K562 (cell line): ENCODE data around the gene DNASE1L2. TPM values are rescaled to one million over a fixed set of nuclear protein-coding genes. Genes with fewer than 3 reads are reported as not detected.
A peak's percentile ranks its signal among the peaks of the same experiment; 100 is the strongest.

Experiments
- ATAC-seq: fragments of 200-7000 bp; cut with Tn5 transposase; 3 replicates; pipeline ENCODE4 v1.9.1; 2020; ENCODE audit warnings: moderate library complexity
- BruUV-seq: library from RNA; stranded (reverse); fragments of 400-500 nt; replicated peaks from 2 replicates; lab custom pipeline; 2021; lab: Mats Ljungman, UMichigan
- CTCF ChIA-PET: fragments of 300-600 bp; formaldehyde crosslinking; extraction: SDS; loops from one replicate; lab custom pipeline; 2021; ENCODE audit warnings: low intra/inter-chr PET ratio; lab: Yijun Ruan, JAX
- POLR2A ChIA-PET: fragments of 300-600, 350-650 bp; sonication (Branson Sonifier 250); formaldehyde crosslinking; extraction: SDS; loops from one replicate; lab custom pipeline; 2021; ENCODE audit warnings: antibody characterized with exemption, inconsistent platforms; lab: Yijun Ruan, JAX
- DNase-seq, 4 experiments: peaks; one replicate each; pipeline versions ENCODE4 v3.0.0 to v3.0.0-alpha.2; 2011 to 2018; ENCODE audit warnings: low spot score in 3 of 4, mixed read lengths in 3 of 4; ENCODE audit errors: extremely low read depth in 1 of 4
- FAIRE-seq: peaks from 2 replicates; lab custom pipeline; 2011; peaks lifted over from hg19 to GRCh38; lab: Jason Lieb, UNC
- H2AFZ ChIP-seq: 2 replicates; pipeline ENCODE4 v1.6.0; 2011; ENCODE audit warnings: low read depth, low read length, control low read depth, inconsistent platforms
- H3K27ac ChIP-seq: fragments of 200-600 bp; 3 replicates; pipeline ENCODE4 v1.8.0; 2011; ENCODE audit warnings: low read depth, mild to moderate bottlenecking, control low read depth, inconsistent platforms, low read length, moderate library complexity, mixed read lengths; ENCODE audit errors: extremely low read depth
- H3K27me3 ChIP-seq, 2 experiments: fragments of 300-600 bp in 1 of 2; 2 replicates in 1 of 2; 3 replicates in 1 of 2; pipeline versions ENCODE4 v1.6.0 to v1.8.0; 2011; ENCODE audit warnings: inconsistent platforms in 2 of 2, low read length in 2 of 2, mild to moderate bottlenecking in 1 of 2, mixed read lengths in 1 of 2, moderate library complexity in 1 of 2; ENCODE audit not compliant: control insufficient read depth in 2 of 2, insufficient read depth in 2 of 2
- H3K36me3 ChIP-seq: fragments of 300-600 bp; 3 replicates; pipeline ENCODE4 v1.8.0; 2011; ENCODE audit warnings: mild to moderate bottlenecking, low read length, inconsistent platforms; ENCODE audit not compliant: control insufficient read depth, insufficient read depth
- H3K4me1 ChIP-seq, 2 experiments: fragments of 200-600 bp in 1 of 2; replicated peaks in 1 of 2; 2 replicates in 1 of 2; 3 replicates in 1 of 2; pipeline versions ENCODE4 v1.5.1 to v1.8.0; 2011; ENCODE audit warnings: inconsistent platforms in 2 of 2, low read length in 2 of 2, mild to moderate bottlenecking in 1 of 2, mixed read lengths in 1 of 2, moderate library complexity in 1 of 2; ENCODE audit not compliant: control insufficient read depth in 2 of 2, insufficient read depth in 2 of 2
- H3K4me2 ChIP-seq: 2 replicates; pipeline ENCODE4 v1.6.1; 2011; ENCODE audit warnings: low read length, control low read depth, inconsistent platforms, mixed read lengths; ENCODE audit not compliant: insufficient read depth
- H3K4me3 ChIP-seq: fragments of 200-600 bp; sonication (generic), shearing (Covaris generic); 2 replicates; pipeline ENCODE4 v1.5.1; 2016; ENCODE audit warnings: control low read depth, inconsistent platforms
- H3K79me2 ChIP-seq: fragments of 200-600 bp; 3 replicates; pipeline ENCODE4 v1.8.0; 2011; ENCODE audit warnings: low read length, inconsistent platforms; ENCODE audit not compliant: control insufficient read depth, insufficient read depth
- H3K9ac ChIP-seq, 2 experiments: 2 replicates each; pipeline versions ENCODE4 v1.6.0 to v1.6.1; 2011; ENCODE audit warnings: low read depth in 2 of 2, low read length in 2 of 2, control low read depth in 1 of 2, inconsistent platforms in 1 of 2, mild to moderate bottlenecking in 1 of 2, mixed read lengths in 1 of 2; ENCODE audit not compliant: insufficient read depth in 1 of 2
- H3K9me1 ChIP-seq: one replicate; pipeline ENCODE4 v1.6.0; 2011; ENCODE audit warnings: inconsistent platforms, mild to moderate bottlenecking, low read length, moderate library complexity; ENCODE audit not compliant: control insufficient read depth, insufficient read depth
- H3K9me3 ChIP-seq: replicated peaks from 2 replicates; pipeline ENCODE4 v1.5.1; 2011; ENCODE audit warnings: low read depth, low read length, inconsistent platforms; ENCODE audit not compliant: control insufficient read depth, insufficient read depth
- H4K20me1 ChIP-seq: replicated peaks from 2 replicates; pipeline ENCODE4 v1.6.1; 2011; ENCODE audit warnings: low read length, inconsistent platforms, mixed read lengths; ENCODE audit not compliant: control insufficient read depth, insufficient read depth
- CTBP1 ChIP-seq: fragments of 450-650 bp; IDR thresholded peaks from 2 replicates; pipeline ENCODE4 v1.6.1; 2016; ENCODE audit warnings: borderline replicate concordance
- CUX1 ChIP-seq: fragments of 200-800 bp; sonication (Bioruptor generic); IDR thresholded peaks from 2 replicates; pipeline ENCODE4 v1.6.1; 2016; ENCODE audit warnings: missing genetic modification characterization, missing compliant biosample characterization
- DPF2 ChIP-seq: fragments of 450-650 bp; IDR thresholded peaks from 2 replicates; pipeline ENCODE4 v1.6.1; 2016
- ERF ChIP-seq: fragments of 450-650 bp; formaldehyde crosslinking; IDR thresholded peaks from 2 replicates; pipeline ENCODE4 v1.4.0; 2020; ENCODE audit warnings: mild to moderate bottlenecking, mixed read lengths
- HNRNPK ChIP-seq: fragments of 200-400 bp; formaldehyde crosslinking; IDR thresholded peaks from one replicate; pipeline ENCODE4 v1.6.1; 2018; ENCODE audit warnings: mild to moderate bottlenecking, low read depth, low read length; ENCODE audit not compliant: poor library complexity, severe bottlenecking
- MXI1 ChIP-seq: IDR thresholded peaks from 2 replicates; pipeline ENCODE4 v1.6.1; 2011; ENCODE audit warnings: low read depth, mild to moderate bottlenecking, improper control_type of control experiment, low read length
- PREB ChIP-seq: sonication (generic); formaldehyde crosslinking; IDR thresholded peaks from 2 replicates; pipeline ENCODE4 v1.8.1; 2023; ENCODE audit warnings: mild to moderate bottlenecking, missing genetic modification reagents
- TBP ChIP-seq: optimal IDR thresholded peaks from 2 replicates; pipeline ENCODE3; 2011; ENCODE audit warnings: low read depth, low read length, improper control_type of control experiment
- TSHZ1 ChIP-seq: fragments of 250-450 bp; sonication (Bioruptor Pico); IDR thresholded peaks from 2 replicates; pipeline ENCODE4 v1.4.0; 2020; ENCODE audit warnings: mild to moderate bottlenecking, moderate library complexity
- ZNF347 ChIP-seq: fragments of 450-650 bp; formaldehyde crosslinking; IDR thresholded peaks from 2 replicates; pipeline ENCODE4 v1.4.0; 2020; ENCODE audit warnings: low read depth, mild to moderate bottlenecking, moderate library complexity
- ZNF589 ChIP-seq: fragments of 200-800 bp; sonication (Bioruptor generic); IDR thresholded peaks from 2 replicates; pipeline ENCODE4 v1.6.1; 2016; ENCODE audit warnings: low read depth, missing genetic modification characterization, missing compliant biosample characterization
- WGBS: fragments of 100-300 bp; shearing (Covaris generic); methylation state at CpG from one replicate; pipeline ENCODE4 v1.1.6; 2016; ENCODE audit warnings: low coverage, mixed read lengths; ENCODE audit not compliant: insufficient coverage; ENCODE audit errors: missing lambda C conversion rate; 5-methylcytosine and 5-hydroxymethylcytosine counted together
- in situ Hi-C: fragments of 300-500 bp; cut with MboI; formaldehyde crosslinking; loops from 4 replicates; pipeline ENCODE4 v1.15.0; 2018; ENCODE audit warnings: inconsistent platforms, mixed read lengths
- intact Hi-C: fragments of 100-400 bp; cut with micrococcal nuclease; formaldehyde crosslinking; loops from 2 replicates; pipeline ENCODE4 v1.14.2; 2022
- polyA plus RNA-seq, 8 experiments: library from polyadenylated mRNA; depleted of rRNA in 4 of 8; stranded (reverse) in 5 of 8; unstranded in 3 of 8; fragments of >200 nt; fragmentation: Nextera tagmentation in 2 of 8; fragmentation: Illumina TruSeq in 1 of 8; extraction: Ambion mirVana in 2 of 8; extraction: Trizol in 1 of 8; gene quantifications; 2 replicates each; pipeline versions ENCODE4 v1.2.1 to v1.2.3, GENCODE V29; 2011 to 2014; ENCODE audit warnings: inconsistent platforms in 1 of 8, missing spikeins in 1 of 8
- total RNA-seq, 7 experiments: library from RNA; depleted of rRNA in 6 of 7; stranded (reverse); fragments of >200 nt in 6 of 7; fragmentation: Illumina TruSeq in 2 of 7; extraction: Trizol in 2 of 7; gene quantifications; 2 replicates each; pipeline versions ENCODE4 v1.2.1 to v1.2.3, GENCODE V29; 2011 to 2021; ENCODE audit warnings: low replicate concordance in 1 of 7

The DNASE1L2 gene
- total and polyA plus RNA-seq, 9 of the 15 experiments (the other 6 are each of a cell fraction or from before 2014, with no cell fraction given) = 0.08 to 2.7 (median 1.7) TPM; not detected in 1

- DNase-seq = no peak
- Histone ChIP-seq H3K4me3 (peak within 1 kb of the TSS; percentile 85), H3K79me2 (peaks cover 49% of the 10 kb centered on the region), H3K27me3 (no peaks in the 10 kb centered on the region), H3K4me1 (peaks cover 31 to 74% of the 10 kb centered on the region in 2 experiments), H2AFZ (peak within 1 kb of the TSS; percentile 53), H3K4me2 (peak within 1 kb of the TSS; percentile 94), H4K20me1 (peaks cover 21% of the 10 kb centered on the region), H3K9me1 (no peaks in the 10 kb centered on the region), H3K36me3 (peaks cover 30% of the 10 kb centered on the region; the same call in 2 of the 3 replicates), H3K27ac (peak within 1 kb of the TSS; percentile 97), H3K9me3 (no peaks in the 10 kb centered on the region), H3K9ac (peak within 1 kb of the TSS; percentile 94 to 99)
- BruUV-seq = no TSS peak
- FAIRE-seq = no peak
- ChIA-PET POLR2A (interaction anchor here (0.5 to 3.1 kb wide), 14 partner anchors 9 to 703 kb away, joined by 3 to 17 read pairs (median 3); partner anchors contain the start of genes E4F1, ECI1 and TRAF7), CTCF (no interaction called here)
- in situ Hi-C loops (no loop called here), intact Hi-C loops (no loop called here)
- WGBS = 0% methylated on average over 23 of the region's 48 CpGs
- no peak for ATAC-seq
- TF ChIP-seq ZNF589 (CRISPR knock-in tag) = peak; percentile 100
- TF ChIP-seq DPF2 = no peak
- TF ChIP-seq ZNF347 = no peak
- no peak for TF ChIP-seq HNRNPK
- no peak for TF ChIP-seq CTBP1
- no peak for TF ChIP-seq TSHZ1 (CRISPR knock-in tag)
- no peak for TF ChIP-seq MXI1
- peak; percentile 99; the same call in 1 of the 2 replicates for TF ChIP-seq CUX1 (CRISPR knock-in tag)
- no peak for TF ChIP-seq TBP
- no peak for TF ChIP-seq PREB (CRISPR knock-in tag)
- TF ChIP-seq ERF = peak; percentile 96; the same call in 1 of the 2 replicates
Observed at GRCh38 chr16:2214719-2214968, 21.6 kb upstream of the DNASE1L2 start, which contains the start of gene PGP. PGP (minus strand) TSS chr16:2214840; CDS start chr16:2214777, 63 bp downstream.
